Mucosa of gallbladder (tissue), 1 donor: Measurements from ENCODE around the gene OR2D3. TPM values are rescaled to one million over a fixed set of nuclear protein-coding genes. Genes with fewer than 3 reads are reported as not detected.
"Not testable (repeated sequence)": the region's sequence is repeated elsewhere in the genome, so short reads cannot be mapped to it uniquely, and the experiment has no call there.

Experiments
- DNase-seq: peaks from one replicate; pipeline ENCODE4 v3.0.0-alpha.2; 2020; ENCODE audit warnings: low spot score
- total RNA-seq: library from RNA; stranded (reverse); gene quantifications from one replicate; pipeline ENCODE4 v1.2.1, GENCODE V29; 2021
- donor health status: DM: no; HTN: no; CAD: no.

The OR2D3 gene
- not detected for total RNA-seq

GRCh38 chr11:6920702-6921101 lies at the start of gene OR2D3:
OR2D3 (plus strand) TSS chr11:6921002; CDS start chr11:6921002, 0 bp downstream.
- DNase-seq = no peak

- DNase-seq = no peak
Observed at GRCh38 chr11:6871278-6871677, 49.5 kb upstream of the OR2D3 start.

- no peak for DNase-seq
Observed at GRCh38 chr11:6875761-6876160, 45.0 kb upstream of the OR2D3 start.

- DNase-seq = no peak
Observed at GRCh38 chr11:6876325-6876724, 44.5 kb upstream of the OR2D3 start, which contains the start of gene OR10A4. OR10A4 (plus strand) TSS chr11:6876625; CDS start chr11:6876648, 23 bp downstream.

GRCh38 chr11:6876914-6877313 lies 43.9 kb upstream of the OR2D3 start:
- DNase-seq = no peak

- no peak for DNase-seq
Observed at GRCh38 chr11:6882751-6883150, 38.1 kb upstream of the OR2D3 start.

- not testable (repeated sequence) for DNase-seq
Observed at GRCh38 chr11:6887711-6888110, 33.1 kb upstream of the OR2D3 start.

GRCh38 chr11:6888830-6889229 lies 32.0 kb upstream of the OR2D3 start:
- DNase-seq = no peak

- no peak for DNase-seq
Observed at GRCh38 chr11:6889835-6890234, 31.0 kb upstream of the OR2D3 start.

- no peak for DNase-seq
Observed at GRCh38 chr11:6892400-6892799, 28.4 kb upstream of the OR2D3 start, which contains the start of gene OR2D2. OR2D2 (minus strand) TSS chr11:6892500; CDS start chr11:6892500, 0 bp downstream.

GRCh38 chr11:6894097-6894496 lies 26.7 kb upstream of the OR2D3 start:
- no peak for DNase-seq

- no peak for DNase-seq
Observed at GRCh38 chr11:6895010-6895409, 25.8 kb upstream of the OR2D3 start.

- no peak for DNase-seq
Observed at GRCh38 chr11:6898911-6899310, 21.9 kb upstream of the OR2D3 start.

GRCh38 chr11:6900327-6900999 lies 20.3 kb upstream of the OR2D3 start:
- no peak for DNase-seq

GRCh38 chr11:6904804-6905203 lies 16.0 kb upstream of the OR2D3 start:
- not testable (repeated sequence) for DNase-seq

GRCh38 chr11:6911378-6911777 lies 9.4 kb upstream of the OR2D3 start:
- DNase-seq = no peak

GRCh38 chr11:6911948-6912347 lies 8.9 kb upstream of the OR2D3 start:
- DNase-seq = no peak

- DNase-seq = no peak
Observed at GRCh38 chr11:6919698-6920097, 1.1 kb upstream of the OR2D3 start.

- no peak for DNase-seq
Observed at GRCh38 chr11:6925007-6925577, 4.3 kb downstream of the OR2D3 start.

- DNase-seq = no peak
Observed at GRCh38 chr11:6925636-6926207, 4.9 kb downstream of the OR2D3 start.

GRCh38 chr11:6926208-6927029 lies 5.6 kb downstream of the OR2D3 start, which contains the start of gene ZNF215:
ZNF215 (plus strand) TSS chr11:6926426; CDS start chr11:6932273, 5,847 bp downstream.
- DNase-seq = peak; percentile 42

- DNase-seq = no peak
Observed at GRCh38 chr11:6927030-6927617, 6.3 kb downstream of the OR2D3 start.
